Upper lobe of right lung (tissue), 1 donor: ENCODE measurements around the gene CDC123. TPM values are rescaled to one million over a fixed set of nuclear protein-coding genes. Genes with fewer than 3 reads are reported as not detected.

Experiments
- ATAC-seq: fragments of 200-7000 bp; cut with Tn5 transposase; one replicate; pipeline ENCODE4 v1.9.1; 2020; ENCODE audit warnings: mild to moderate bottlenecking, moderate library complexity
- DNase-seq: peaks from one replicate; pipeline ENCODE4 v3.0.0-alpha.2; 2020
- H3K27ac ChIP-seq: fragments of 200-600 bp; one replicate; pipeline ENCODE4 v1.8.0; 2022
- H3K27me3 ChIP-seq: fragments of 200-600 bp; one replicate; pipeline ENCODE4 v1.8.0; 2022; ENCODE audit warnings: mild to moderate bottlenecking
- H3K36me3 ChIP-seq: fragments of 200-600 bp; one replicate; pipeline ENCODE4 v1.8.0; 2022
- H3K4me1 ChIP-seq: fragments of 200-600 bp; one replicate; pipeline ENCODE4 v1.8.0; 2022
- H3K4me3 ChIP-seq: fragments of 200-600 bp; one replicate; pipeline ENCODE4 v1.8.0; 2022; ENCODE audit warnings: mild to moderate bottlenecking
- H3K9me3 ChIP-seq: fragments of 200-600 bp; one replicate; pipeline ENCODE4 v1.8.0; 2022
- CTCF ChIP-seq: fragments of 200-600 bp; IDR thresholded peaks from one replicate; pipeline ENCODE4 v1.8.0; 2022; ENCODE audit warnings: antibody characterized with exemption
- intact Hi-C: fragments of 100-400 bp; cut with DNase I; formaldehyde crosslinking; loops from one replicate; pipeline ENCODE4 v1.11.0; 2022
- total RNA-seq: library from RNA; stranded (reverse); fragmentation: NEBNext Ultra II Directional; extraction: Animal tissue kit (Norgen Biotek cat#: 25700); gene quantifications from one replicate; pipeline ENCODE4 v1.2.1, GENCODE V29; 2021
- donor health status: DM: no; HTN: yes; CAD: no; lungs with severe emphysema.

Gene CDC123
- total RNA-seq, 1 donor from 2014 or later: 44.3 TPM

- Histone ChIP-seq H3K4me1 (peaks cover under 1% of the 10 kb centered on the region), H3K27ac (no peak overlapping the region), H3K27me3 (no peaks in the 10 kb centered on the region), H3K36me3 (peaks cover 52% of the 10 kb centered on the region), H3K4me3 (no peak overlapping the region), H3K9me3 (no peaks in the 10 kb centered on the region)
- DNase-seq (no peak), ATAC-seq (no peak)
- TF ChIP-seq CTCF: no peak
- intact Hi-C loops: no loop called here
These were observed 9.7 kb upstream of the CDC123 start for GRCh38 chr10:12186323-12186722.

GRCh38 chr10:12187321-12187905 is 8.6 kb upstream of the CDC123 start:
- intact Hi-C loops: no loop called here
- TF ChIP-seq CTCF: no peak
- H3K4me3 ChIP-seq: no peak overlapping the region
- H3K27ac ChIP-seq: no peak overlapping the region
- no peaks in the 10 kb centered on the region for H3K9me3 ChIP-seq
- ATAC-seq: no peak
- peaks cover 12% of the 10 kb centered on the region for H3K4me1 ChIP-seq
- no peaks in the 10 kb centered on the region for H3K27me3 ChIP-seq
- peaks cover 43% of the 10 kb centered on the region for H3K36me3 ChIP-seq
- DNase-seq: no peak

- no peak overlapping the region for H3K4me3 ChIP-seq
- no peaks in the 10 kb centered on the region for H3K27me3 ChIP-seq
- DNase-seq (no peak), ATAC-seq (no peak)
- intact Hi-C loops: no loop called here
- H3K27ac ChIP-seq: no peak overlapping the region
- H3K9me3 ChIP-seq: no peaks in the 10 kb centered on the region
- H3K36me3 ChIP-seq: peaks cover 33% of the 10 kb centered on the region
- H3K4me1 ChIP-seq: peaks cover 21% of the 10 kb centered on the region
- no peak for TF ChIP-seq CTCF
These were observed 7.3 kb upstream of the CDC123 start for GRCh38 chr10:12188656-12189055.

- no peak for ATAC-seq
These were observed 6.6 kb upstream of the CDC123 start for GRCh38 chr10:12189426-12189825.

GRCh38 chr10:12191715-12192114 is 4.3 kb upstream of the CDC123 start:
- Histone ChIP-seq H3K27ac (no peak overlapping the region), H3K9me3 (no peaks in the 10 kb centered on the region), H3K4me3 (no peak overlapping the region), H3K27me3 (no peaks in the 10 kb centered on the region), H3K36me3 (peaks cover 10% of the 10 kb centered on the region), H3K4me1 (peaks cover 33% of the 10 kb centered on the region)
- intact Hi-C loops: no loop called here
- TF ChIP-seq CTCF: no peak
- DNase-seq: no peak
- no peak for ATAC-seq

More at GRCh38 chr10:12189426-12189825, 6.6 kb upstream of the CDC123 start:
- Histone ChIP-seq H3K36me3 (peaks cover 28% of the 10 kb centered on the region), H3K9me3 (no peaks in the 10 kb centered on the region), H3K4me1 (peaks cover 29% of the 10 kb centered on the region), H3K27ac (no peak overlapping the region), H3K27me3 (no peaks in the 10 kb centered on the region), H3K4me3 (no peak overlapping the region)
- intact Hi-C loops: no loop called here
- no peak for TF ChIP-seq CTCF
- DNase-seq: no peak

GRCh38 chr10:12193193-12193592 is 2.8 kb upstream of the CDC123 start:
- Histone ChIP-seq H3K4me1 (peaks cover 47% of the 10 kb centered on the region), H3K4me3 (no peak overlapping the region), H3K27ac (no peak overlapping the region), H3K36me3 (no peaks in the 10 kb centered on the region), H3K9me3 (no peaks in the 10 kb centered on the region), H3K27me3 (no peaks in the 10 kb centered on the region)
- DNase-seq (no peak), ATAC-seq (no peak)
- intact Hi-C loops: no loop called here
- TF ChIP-seq CTCF: no peak
